IPS DF 4.7 (cell line): ENCODE results near the gene CCL20.

Experiments
- DNase-seq: peaks from one replicate; pipeline ENCODE4 v3.0.0-alpha.2; 2013; ENCODE audit warnings: low spot score; ENCODE audit errors: extremely low read depth

Gene CCL20

GRCh38 chr2:227802882-227803281, 10.8 kb upstream of the CCL20 start:
- DNase-seq = no peak

- DNase-seq = no peak
Observed at GRCh38 chr2:227804975-227805374, 8.7 kb upstream of the CCL20 start.

DNA sequence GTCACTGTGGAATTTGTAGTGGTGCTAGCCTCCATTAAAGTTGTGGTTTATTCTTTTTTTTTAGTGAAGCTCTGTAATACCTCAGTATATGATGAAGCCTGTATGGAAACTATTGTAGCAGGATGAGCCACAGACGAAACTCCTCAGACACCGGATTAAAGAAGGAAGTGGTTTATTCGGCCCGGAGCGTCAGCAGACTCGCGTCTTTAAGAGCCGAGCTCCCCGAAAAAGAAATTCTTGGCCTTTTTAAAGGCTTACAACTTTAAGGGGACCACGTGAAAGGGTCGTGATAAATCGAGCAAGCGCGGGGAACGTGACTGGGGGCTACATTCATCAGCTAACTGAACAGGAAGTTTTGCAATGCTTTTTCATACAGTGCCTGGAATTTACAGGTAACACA, 8.1 kb upstream of the CCL20 start:
- DNase-seq = no peak

DNA sequence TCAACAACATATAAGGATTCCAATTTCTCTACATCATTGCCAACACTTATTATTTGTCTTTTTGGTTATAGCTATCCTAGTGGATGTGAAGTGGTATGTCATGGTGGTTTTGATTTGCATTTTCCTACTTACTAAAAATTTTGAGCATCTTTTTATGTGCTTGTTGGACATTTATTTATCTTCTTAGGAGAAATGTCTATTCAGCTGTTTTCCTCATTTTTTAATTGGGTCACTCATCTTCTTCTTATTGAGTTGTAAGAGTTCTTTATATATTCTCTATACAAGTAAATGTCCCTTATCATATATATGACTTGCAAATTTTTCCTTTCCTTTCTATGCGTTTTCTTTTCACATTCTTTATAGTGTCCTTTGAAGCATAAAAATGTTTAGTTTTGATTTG, 4.7 kb upstream of the CCL20 start:
- DNase-seq = no peak

- no peak for DNase-seq
Observed at GRCh38 chr2:227812001-227812400, 1.6 kb upstream of the CCL20 start.

- DNase-seq = no peak
Observed at GRCh38 chr2:227813229-227813561, 447 bp upstream of the CCL20 start.

GRCh38 chr2:227815066-227815465, 1.4 kb downstream of the CCL20 start:
- no peak for DNase-seq

- no peak for DNase-seq
Observed at GRCh38 chr2:227816507-227817294, 3.1 kb downstream of the CCL20 start.

DNA sequence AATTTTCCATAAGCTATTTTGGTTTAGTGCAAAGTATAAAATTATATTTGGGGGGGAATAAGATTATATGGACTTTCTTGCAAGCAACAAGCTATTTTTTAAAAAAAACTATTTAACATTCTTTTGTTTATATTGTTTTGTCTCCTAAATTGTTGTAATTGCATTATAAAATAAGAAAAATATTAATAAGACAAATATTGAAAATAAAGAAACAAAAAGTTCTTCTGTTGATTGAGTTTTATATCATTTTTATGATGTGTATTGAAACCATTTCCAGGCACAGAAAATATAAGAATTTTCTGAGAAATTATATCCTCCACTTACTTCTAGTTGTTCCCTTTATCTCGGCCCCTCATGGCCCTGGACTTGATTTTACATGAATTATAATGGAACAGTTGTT, 3.7 kb downstream of the CCL20 start:
- DNase-seq = no peak

DNA sequence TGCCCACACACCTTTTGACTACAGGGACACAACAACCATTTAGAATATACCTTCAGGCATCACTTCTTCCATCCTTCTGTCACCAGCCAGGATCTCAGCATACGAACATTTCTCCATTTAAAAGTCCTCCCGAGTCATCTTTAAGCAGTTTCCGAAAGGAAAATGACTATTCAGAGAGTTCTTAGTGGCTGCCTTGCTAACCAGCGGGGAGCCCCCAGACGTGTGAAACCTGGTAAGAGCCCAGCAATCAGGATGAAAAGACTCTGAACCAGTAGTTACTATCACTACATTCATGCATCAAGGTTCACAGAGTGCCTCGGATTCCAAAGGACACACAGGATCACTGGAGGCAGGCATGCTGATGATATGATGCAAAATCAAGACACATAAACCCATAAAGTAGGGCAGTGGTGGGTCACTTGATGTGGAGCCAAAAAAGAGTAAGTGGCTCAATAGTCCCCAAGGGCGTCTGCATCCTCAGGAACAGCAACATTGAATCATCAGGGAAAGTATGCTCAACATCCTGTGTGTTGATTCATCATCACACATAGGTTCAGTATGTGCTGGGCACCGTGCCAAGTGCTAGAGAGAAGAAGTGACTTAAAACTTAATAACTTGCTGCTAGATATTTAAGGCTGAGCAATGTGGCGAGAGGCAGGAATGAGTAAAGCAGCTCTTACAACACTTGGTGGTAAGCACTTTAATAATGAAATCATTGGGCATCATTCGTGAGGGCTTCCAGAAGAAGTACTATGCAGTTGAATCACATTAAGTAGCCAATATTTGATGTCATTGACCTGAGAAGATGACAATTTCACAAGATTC, 4.4 kb downstream of the CCL20 start:
- peak; percentile 14 for DNase-seq

DNA sequence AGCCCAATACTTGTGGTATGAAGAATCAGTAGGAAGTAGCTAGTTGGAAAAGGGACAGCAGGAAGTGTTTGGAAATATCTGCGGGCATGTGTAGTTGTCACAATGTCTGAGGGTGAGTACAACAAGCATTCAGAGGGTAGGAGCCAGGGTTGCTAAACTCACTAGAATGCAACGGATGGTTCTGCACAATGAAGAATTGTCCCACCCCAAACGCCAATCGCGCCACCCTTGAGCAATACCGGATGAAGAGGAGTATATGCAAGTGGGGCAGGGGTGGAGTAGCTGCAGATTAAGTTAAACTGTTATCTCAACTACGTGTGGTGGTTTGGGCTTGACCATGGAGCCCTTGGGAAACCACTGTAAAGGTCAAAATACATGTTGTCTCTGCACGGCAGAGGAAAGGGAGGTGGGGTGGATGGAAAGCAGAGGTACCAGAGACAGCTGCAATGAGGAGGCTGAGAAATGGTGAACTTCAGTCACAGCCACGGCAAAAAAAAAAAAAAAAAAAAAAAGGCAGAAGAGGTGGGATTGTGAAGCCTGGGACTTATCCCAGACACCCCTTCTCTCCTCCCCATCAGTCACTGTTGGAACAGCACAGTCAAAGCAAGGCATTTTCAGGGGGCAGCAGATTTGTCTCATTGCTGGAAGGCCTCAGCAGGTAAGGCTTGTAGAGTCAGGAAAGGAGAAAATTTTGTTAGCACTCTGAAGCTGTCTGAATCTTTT, 5.2 kb downstream of the CCL20 start:
- DNase-seq = no peak

DNA sequence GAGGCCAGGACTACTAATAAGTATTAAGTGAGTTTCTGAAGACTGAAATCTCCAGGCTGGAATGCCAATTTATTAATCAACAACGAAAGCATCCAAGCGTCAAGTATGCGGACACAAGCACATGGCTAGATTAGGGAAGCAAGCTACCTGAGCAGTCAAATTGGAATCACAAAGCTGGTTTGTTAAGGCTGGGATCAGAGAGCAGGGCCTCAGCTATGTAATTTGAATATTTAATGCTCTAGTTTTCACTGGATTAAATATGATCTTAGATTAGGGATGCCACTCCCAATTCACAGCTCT, 5.7 kb downstream of the CCL20 start:
- no peak for DNase-seq

DNA sequence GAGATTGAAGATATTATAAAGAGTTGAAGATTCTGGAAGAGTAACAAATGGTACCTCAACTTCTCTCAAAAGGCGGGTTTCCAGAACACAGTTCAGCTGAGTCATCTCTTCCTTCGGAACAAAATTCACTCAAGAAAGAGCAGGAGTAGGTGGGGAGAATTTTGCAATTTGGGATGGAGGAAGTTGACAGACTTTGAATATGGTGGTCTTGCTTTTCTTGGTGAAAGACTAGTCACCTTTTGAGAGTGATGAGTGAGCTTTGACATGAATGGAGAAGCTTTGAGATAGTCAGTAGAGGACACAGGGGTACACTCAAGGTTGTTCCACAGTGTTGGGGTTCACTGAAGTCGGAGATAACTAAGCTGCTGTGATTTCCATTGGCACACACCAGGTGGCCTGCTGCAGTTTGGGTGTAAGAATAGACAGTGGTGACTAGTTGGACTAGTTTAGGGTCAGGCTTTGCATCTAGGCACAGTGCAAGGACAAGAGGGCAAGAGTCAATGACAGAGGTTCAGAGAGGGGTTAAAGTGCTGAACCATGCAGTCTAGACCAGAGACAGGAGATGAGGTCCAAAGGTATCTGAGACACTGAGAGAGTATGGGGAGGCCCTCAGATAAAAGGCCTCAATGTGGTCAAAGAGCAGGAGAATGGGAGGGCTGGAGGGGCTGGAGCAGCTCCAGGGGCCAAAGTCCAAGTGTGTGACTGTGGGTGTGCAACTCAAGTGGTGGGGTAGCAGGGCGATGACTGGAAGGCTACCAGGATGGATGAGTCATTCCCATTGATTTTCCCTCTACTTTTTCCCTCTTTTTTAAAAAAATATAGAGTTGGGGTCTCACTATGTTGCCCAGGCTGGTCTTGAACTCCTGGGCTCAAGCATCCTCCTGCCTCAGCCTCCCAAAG, 7.7 kb downstream of the CCL20 start:
- no peak for DNase-seq

GRCh38 chr2:227822416-227823003, 8.9 kb downstream of the CCL20 start:
- no peak for DNase-seq

DNA sequence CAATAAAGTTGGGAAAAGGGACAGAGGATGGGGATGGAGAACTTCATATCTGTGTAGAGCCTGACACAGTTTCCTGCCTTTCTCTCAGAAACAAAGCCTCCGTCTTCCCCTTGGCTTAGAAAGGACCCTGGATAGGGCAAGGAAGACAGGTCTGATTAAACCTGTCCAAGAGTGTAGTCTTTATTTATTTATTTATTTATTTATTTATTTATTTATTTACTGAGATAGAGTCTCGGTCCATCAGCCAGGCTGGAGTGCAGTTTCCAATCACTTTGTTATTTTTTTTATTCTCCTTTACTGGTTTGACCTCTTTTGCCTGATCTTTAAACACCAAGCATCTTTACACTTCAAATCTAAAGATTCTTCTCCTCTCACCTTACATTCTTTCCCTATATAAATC, 10.3 kb downstream of the CCL20 start:
- DNase-seq = no peak

DNA sequence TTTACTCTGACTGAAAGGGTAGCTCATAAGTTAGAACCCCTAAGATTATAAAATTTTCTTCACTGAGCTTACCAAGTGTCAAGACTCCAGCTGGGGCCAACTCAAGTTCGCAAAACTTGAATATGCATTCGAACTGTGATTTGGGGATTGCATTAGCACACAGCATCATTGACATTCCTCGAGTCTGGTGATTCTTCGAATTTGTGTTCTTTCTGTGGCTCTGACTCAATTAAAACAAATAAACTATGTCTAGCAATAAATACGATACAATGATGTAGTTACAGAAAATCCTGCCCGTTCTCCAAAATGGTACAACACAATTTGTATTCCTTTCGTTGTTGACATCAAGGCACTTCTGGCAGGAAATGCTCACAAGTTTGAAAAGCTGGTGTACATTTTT, 11.1 kb downstream of the CCL20 start:
- no peak for DNase-seq

GRCh38 chr2:227826019-227826521, 12.4 kb downstream of the CCL20 start:
- DNase-seq = no peak

GRCh38 chr2:227826563-227826962, 12.9 kb downstream of the CCL20 start:
- no peak for DNase-seq

DNA sequence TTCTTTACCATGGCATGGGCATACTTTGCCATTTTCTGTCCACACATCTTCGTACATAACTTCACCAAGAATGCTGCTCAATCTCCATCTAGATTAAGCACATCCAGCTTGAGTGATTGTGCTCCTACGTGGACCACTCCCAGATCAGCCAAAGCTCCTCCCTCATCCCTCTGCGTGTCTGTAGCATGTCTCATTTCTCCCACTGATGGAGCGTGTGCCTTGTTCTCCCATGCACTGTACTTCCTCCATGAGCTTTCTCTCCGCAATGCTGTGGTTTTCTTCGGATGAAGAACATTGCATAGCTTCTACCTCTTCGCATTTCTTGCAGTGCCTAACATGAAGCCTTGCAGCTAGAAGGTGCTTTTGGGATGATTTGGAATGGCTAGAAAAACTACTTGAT, 13.5 kb downstream of the CCL20 start:
- DNase-seq = no peak

DNA sequence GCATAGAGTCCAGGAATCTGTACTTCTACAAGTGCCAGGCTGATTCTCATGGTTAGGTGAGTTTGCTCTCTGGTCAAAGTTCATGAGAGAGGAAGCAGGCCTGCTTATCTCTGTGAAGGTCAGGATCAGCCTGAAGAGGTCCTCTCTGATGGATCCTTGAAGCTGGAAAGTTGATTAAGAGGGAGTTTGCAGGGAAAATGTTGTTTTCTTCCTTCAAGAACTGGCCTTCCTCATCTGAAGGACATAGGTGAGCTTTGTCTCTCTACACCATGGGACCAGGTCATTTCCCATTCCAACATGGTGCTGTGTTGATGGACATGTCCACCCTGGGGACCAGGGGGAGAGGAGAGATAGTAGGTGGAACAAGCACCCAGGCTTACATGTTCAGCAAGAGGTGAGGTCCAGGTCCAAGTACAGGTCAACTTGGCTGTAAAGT, 14.9 kb downstream of the CCL20 start:
- DNase-seq = no peak

DNA sequence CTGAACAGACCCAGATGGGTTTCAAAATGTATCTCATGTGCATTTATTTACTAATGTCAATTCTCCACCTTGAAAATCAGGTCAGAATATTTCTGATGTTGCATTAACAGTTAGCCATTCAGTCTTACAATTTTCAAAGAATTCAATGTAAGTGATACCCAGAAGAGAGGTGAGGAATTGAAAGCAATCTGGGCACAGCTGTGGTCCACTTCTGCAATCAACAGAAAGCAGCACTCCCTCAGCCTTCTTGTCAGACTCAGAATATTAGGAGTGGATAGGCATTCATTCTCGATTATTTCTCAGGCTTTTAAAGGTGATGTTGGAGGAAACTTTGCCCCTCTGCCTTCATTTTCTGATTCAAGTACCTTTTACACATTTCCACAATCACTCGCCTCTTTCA, 15.7 kb downstream of the CCL20 start:
- no peak for DNase-seq
